Left renal cortex interstitium (tissue), 4 donors: Measurements from ENCODE around the gene KRTAP10-10. TPM values are rescaled to one million over a fixed set of nuclear protein-coding genes. Genes with fewer than 3 reads are reported as not detected.
"Not testable (repeated sequence)": the region's sequence is repeated elsewhere in the genome, so short reads cannot be mapped to it uniquely, and the experiment has no call there.

ENCODE experiments used
- DNase-seq, 4 donors: peaks; one replicate each; pipeline ENCODE4 v3.0.0-alpha.2; 2013; ENCODE audit warnings: low read depth in 4 of 4, low spot score in 2 of 4, missing footprints in 1 of 4
- polyA plus RNA-seq, 4 donors: library from polyadenylated mRNA; unstranded; fragments of 120-200 nt; gene quantifications; one replicate each; pipeline ENCODE4 v1.2.1, GENCODE V29; 2013; ENCODE audit not compliant: insufficient read length in 4 of 4

Gene KRTAP10-10
- polyA plus RNA-seq, 4 donors: not detected

- no peak for DNase-seq
These were observed 17.3 kb upstream of the KRTAP10-10 start for GRCh38 chr21:44619886-44620285.

GRCh38 chr21:44623575-44623974, 13.6 kb upstream of the KRTAP10-10 start:
- DNase-seq: no peak

- DNase-seq: no peak
These were observed 11.4 kb upstream of the KRTAP10-10 start for GRCh38 chr21:44625756-44626155.

- DNase-seq: no peak
These were observed 10.9 kb upstream of the KRTAP10-10 start for GRCh38 chr21:44626262-44626661.

GRCh38 chr21:44626673-44627143, 10.4 kb upstream of the KRTAP10-10 start, which contains the start of gene KRTAP10-9:
KRTAP10-9 (plus strand) TSS chr21:44627093; CDS start chr21:44627172, 79 bp downstream.
- DNase-seq: no peak

GRCh38 chr21:44627181-44627822, 9.9 kb upstream of the KRTAP10-10 start:
- DNase-seq: not testable (repeated sequence)

GRCh38 chr21:44627831-44628233, 9.3 kb upstream of the KRTAP10-10 start:
- not testable (repeated sequence) for DNase-seq

- DNase-seq: no peak
These were observed 8.3 kb upstream of the KRTAP10-10 start for GRCh38 chr21:44628707-44629391.

- no peak for DNase-seq
These were observed 6.7 kb upstream of the KRTAP10-10 start for GRCh38 chr21:44630440-44630839.

GRCh38 chr21:44632067-44632466, 5.1 kb upstream of the KRTAP10-10 start:
- DNase-seq: no peak

- DNase-seq: no peak
These were observed 743 bp upstream of the KRTAP10-10 start for GRCh38 chr21:44636209-44637017.

GRCh38 chr21:44637851-44638348, 744 bp downstream of the KRTAP10-10 start:
- not testable (repeated sequence) for DNase-seq

- DNase-seq: not testable (repeated sequence)
These were observed 1.6 kb downstream of the KRTAP10-10 start for GRCh38 chr21:44638506-44639330.

- no peak for DNase-seq
These were observed 2.1 kb downstream of the KRTAP10-10 start for GRCh38 chr21:44639331-44639655.

- DNase-seq: no peak
These were observed 3.6 kb downstream of the KRTAP10-10 start for GRCh38 chr21:44640761-44641160.

- no peak for DNase-seq
These were observed 6.7 kb downstream of the KRTAP10-10 start for GRCh38 chr21:44643741-44644310.

- no peak for DNase-seq
These were observed 7.7 kb downstream of the KRTAP10-10 start for GRCh38 chr21:44644878-44645277.

- DNase-seq: not testable (repeated sequence)
These were observed 9.4 kb downstream of the KRTAP10-10 start, which contains the start of gene KRTAP10-11 for GRCh38 chr21:44646366-44647221. KRTAP10-11 (plus strand) TSS chr21:44646414; CDS start chr21:44646459, 45 bp downstream.

- DNase-seq: no peak
These were observed 10.0 kb downstream of the KRTAP10-10 start for GRCh38 chr21:44647222-44647552.
